Lung (tissue), 12 donors: Measurements from ENCODE around the gene CPZ. TPM values are rescaled to one million over a fixed set of nuclear protein-coding genes. Genes with fewer than 3 reads are reported as not detected.

Experiments
- ATAC-seq: fragments of 200-7000 bp; cut with Tn5 transposase; one replicate; pipeline ENCODE4 v1.9.1; 2020; ENCODE audit warnings: moderate number of reproducible peaks; ENCODE audit not compliant: insufficient read depth, low FRiP score
- DNase-seq, 3 donors: peaks; one replicate each; pipeline ENCODE4 v3.0.0-alpha.2; 2013 to 2017
- H3K27ac ChIP-seq, 2 donors: one replicate each; pipeline ENCODE4 v1.5.1; 2013; ENCODE audit warnings: mild to moderate bottlenecking in 2 of 2, moderate library complexity in 2 of 2, control low read depth in 1 of 2, inconsistent platforms in 1 of 2, low read depth in 1 of 2, low read length in 1 of 2
- H3K27me3 ChIP-seq, 3 donors: one replicate each; pipeline ENCODE4 v1.5.1; 2013; ENCODE audit warnings: low read length in 2 of 3; ENCODE audit not compliant: control insufficient read depth in 3 of 3, insufficient read depth in 3 of 3
- H3K36me3 ChIP-seq, 4 donors: one replicate each; pipeline ENCODE4 v1.5.1; 2013; ENCODE audit warnings: low read length in 4 of 4, mild to moderate bottlenecking in 1 of 4, moderate library complexity in 1 of 4; ENCODE audit not compliant: control insufficient read depth in 4 of 4, insufficient read depth in 4 of 4
- H3K4me1 ChIP-seq, 5 donors: one replicate each; pipeline ENCODE4 v1.5.1; 2013; ENCODE audit warnings: low read length in 5 of 5, mild to moderate bottlenecking in 2 of 5, moderate library complexity in 1 of 5; ENCODE audit not compliant: control insufficient read depth in 5 of 5, insufficient read depth in 5 of 5
- H3K4me3 ChIP-seq: one replicate; pipeline ENCODE4 v1.5.1; 2013; ENCODE audit warnings: mild to moderate bottlenecking, control low read depth, moderate library complexity
- H3K9ac ChIP-seq, 2 donors: one replicate each; pipeline ENCODE4 v1.5.1; 2013; ENCODE audit warnings: low read length in 2 of 2, control low read depth in 1 of 2; ENCODE audit not compliant: insufficient read depth in 1 of 2
- H3K9me3 ChIP-seq, 4 donors: one replicate each; pipeline ENCODE4 v1.5.1; 2013; ENCODE audit warnings: low read length in 3 of 4, mild to moderate bottlenecking in 1 of 4, moderate library complexity in 1 of 4; ENCODE audit not compliant: control insufficient read depth in 4 of 4, insufficient read depth in 3 of 4
- CTCF ChIP-seq: IDR thresholded peaks from 2 replicates; pipeline ENCODE4 v1.5.1; 2012; ENCODE audit warnings: mild to moderate bottlenecking; ENCODE audit errors: control extremely low read depth, extremely low read depth
- WGBS, 2 donors: extraction: QIAGEN DNeasy Blood & Tissue Kit; methylation state at CpG; one replicate each; pipeline ENCODE4 v1.1.7; 2013; 5-methylcytosine and 5-hydroxymethylcytosine counted together
- polyA plus RNA-seq, 2 donors: library from polyadenylated mRNA; stranded (reverse); fragments of 200-250 nt; gene quantifications; one replicate each; pipeline ENCODE4 v1.2.1, GENCODE V29; 2013
- total RNA-seq, 2 donors: library from RNA; depleted of rRNA in 1 of 2; stranded (reverse); fragments of >200 nt in 1 of 2; gene quantifications; one replicate each; pipeline ENCODE4 v1.2.1, GENCODE V29; 2014 to 2021
- donor health status: control.
- donor health status: control.
- donor health status: Bipolar disorder and iron deficiency.
- donor health status: healthy.
- donor health status: DM: yes; HTN: yes; CAD: no.

Gene CPZ
- total and polyA plus RNA-seq, 4 donors: 1.4 to 5.5 (median 2.7) TPM

- 83 to 88% methylated on average over 26 of the region's 26 CpGs for WGBS, 2 donors
These were observed 47.5 kb downstream of the CPZ start for GRCh38 chr4:8639777-8640720.

GRCh38 chr4:8640816-8641215, 48.3 kb downstream of the CPZ start:
- Histone ChIP-seq H3K4me1 (no peaks in the 10 kb centered on the region), H3K27me3 (peaks cover 0 to 3% (median 0%) of the 10 kb centered on the region in 3 donors), H3K4me3 (no peak overlapping the region), H3K27ac (no peak overlapping the region), H3K9me3 (peaks cover 0 to 3% (median 0%) of the 10 kb centered on the region in 4 donors), H3K9ac (no peak overlapping the region), H3K36me3 (no peaks in the 10 kb centered on the region)
- WGBS, 2 donors: 89 to 90% methylated on average over 11 of the region's 11 CpGs
- no peak for DNase-seq
- ATAC-seq: no peak
- TF ChIP-seq CTCF: no peak

More at GRCh38 chr4:8639777-8640720, 47.5 kb downstream of the CPZ start:
- no peaks in the 10 kb centered on the region for H3K36me3 ChIP-seq
- H3K9me3 ChIP-seq: peaks cover 0 to 3% (median 0%) of the 10 kb centered on the region in 4 donors
- DNase-seq (no peak), ATAC-seq (no peak)
- H3K27me3 ChIP-seq: peaks cover 0 to 3% (median 0%) of the 10 kb centered on the region in 3 donors
- H3K27ac ChIP-seq: no peak overlapping the region
- H3K4me1 ChIP-seq: no peaks in the 10 kb centered on the region
- TF ChIP-seq CTCF: no peak
- H3K4me3 ChIP-seq: no peak overlapping the region
- no peak overlapping the region for H3K9ac ChIP-seq

DNA sequence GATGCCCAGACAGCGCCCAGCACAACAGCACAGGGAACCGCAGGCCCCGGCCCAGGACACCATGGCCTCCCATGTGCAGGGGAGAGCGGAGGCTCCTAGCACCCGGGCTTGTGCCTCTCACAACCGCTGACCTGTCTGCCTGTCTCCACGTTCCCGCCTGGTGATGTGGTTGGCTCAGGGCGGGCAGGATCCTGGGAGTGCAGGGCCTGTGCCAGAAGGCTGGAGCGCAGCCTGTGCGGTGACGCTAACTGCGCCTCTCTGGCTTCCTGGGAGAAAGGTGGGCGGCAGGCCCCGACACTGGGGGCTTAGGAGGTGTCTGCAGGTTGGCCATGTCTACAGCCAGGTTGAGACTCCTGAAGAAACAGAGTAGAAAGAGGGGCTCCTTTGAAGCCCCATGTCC, 48.7 kb downstream of the CPZ start:
- Histone ChIP-seq H3K36me3 (no peaks in the 10 kb centered on the region), H3K9me3 (peaks cover 0 to 3% (median 0%) of the 10 kb centered on the region in 4 donors), H3K27ac (no peak overlapping the region), H3K4me1 (no peaks in the 10 kb centered on the region), H3K9ac (no peak overlapping the region), H3K4me3 (no peak overlapping the region), H3K27me3 (peaks cover 0 to 3% (median 0%) of the 10 kb centered on the region in 3 donors)
- ATAC-seq (no peak), DNase-seq (no peak)
- no peak for TF ChIP-seq CTCF
- WGBS, 2 donors: 92 to 94% methylated on average over 15 of the region's 15 CpGs
